NCI-H2196 (cell line): ENCODE measurements around the gene RBM14.
"Not testable (repeated sequence)": the region's sequence is repeated elsewhere in the genome, so short reads cannot be mapped to it uniquely, and the experiment has no call there.

Experiments
- DNase-seq: peaks from one replicate; lab custom pipeline; 2025; ENCODE audit not compliant: unreplicated experiment; lab: John Stamatoyannopoulos, UW

The RBM14 gene, protein sequence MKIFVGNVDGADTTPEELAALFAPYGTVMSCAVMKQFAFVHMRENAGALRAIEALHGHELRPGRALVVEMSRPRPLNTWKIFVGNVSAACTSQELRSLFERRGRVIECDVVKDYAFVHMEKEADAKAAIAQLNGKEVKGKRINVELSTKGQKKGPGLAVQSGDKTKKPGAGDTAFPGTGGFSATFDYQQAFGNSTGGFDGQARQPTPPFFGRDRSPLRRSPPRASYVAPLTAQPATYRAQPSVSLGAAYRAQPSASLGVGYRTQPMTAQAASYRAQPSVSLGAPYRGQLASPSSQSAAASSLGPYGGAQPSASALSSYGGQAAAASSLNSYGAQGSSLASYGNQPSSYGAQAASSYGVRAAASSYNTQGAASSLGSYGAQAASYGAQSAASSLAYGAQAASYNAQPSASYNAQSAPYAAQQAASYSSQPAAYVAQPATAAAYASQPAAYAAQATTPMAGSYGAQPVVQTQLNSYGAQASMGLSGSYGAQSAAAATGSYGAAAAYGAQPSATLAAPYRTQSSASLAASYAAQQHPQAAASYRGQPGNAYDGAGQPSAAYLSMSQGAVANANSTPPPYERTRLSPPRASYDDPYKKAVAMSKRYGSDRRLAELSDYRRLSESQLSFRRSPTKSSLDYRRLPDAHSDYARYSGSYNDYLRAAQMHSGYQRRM

GRCh38 chr11:66616379-66617154 lies at the start of gene RBM14:
Gene RBM14, plus strand, starts transcription at chr11:66616630. Its CDS starts 91 bp downstream, at chr11:66616721.
- DNase-seq: peak; percentile 100

GRCh38 chr11:66567787-66568123 lies 48.7 kb upstream of the RBM14 start:
- no peak for DNase-seq

DNA sequence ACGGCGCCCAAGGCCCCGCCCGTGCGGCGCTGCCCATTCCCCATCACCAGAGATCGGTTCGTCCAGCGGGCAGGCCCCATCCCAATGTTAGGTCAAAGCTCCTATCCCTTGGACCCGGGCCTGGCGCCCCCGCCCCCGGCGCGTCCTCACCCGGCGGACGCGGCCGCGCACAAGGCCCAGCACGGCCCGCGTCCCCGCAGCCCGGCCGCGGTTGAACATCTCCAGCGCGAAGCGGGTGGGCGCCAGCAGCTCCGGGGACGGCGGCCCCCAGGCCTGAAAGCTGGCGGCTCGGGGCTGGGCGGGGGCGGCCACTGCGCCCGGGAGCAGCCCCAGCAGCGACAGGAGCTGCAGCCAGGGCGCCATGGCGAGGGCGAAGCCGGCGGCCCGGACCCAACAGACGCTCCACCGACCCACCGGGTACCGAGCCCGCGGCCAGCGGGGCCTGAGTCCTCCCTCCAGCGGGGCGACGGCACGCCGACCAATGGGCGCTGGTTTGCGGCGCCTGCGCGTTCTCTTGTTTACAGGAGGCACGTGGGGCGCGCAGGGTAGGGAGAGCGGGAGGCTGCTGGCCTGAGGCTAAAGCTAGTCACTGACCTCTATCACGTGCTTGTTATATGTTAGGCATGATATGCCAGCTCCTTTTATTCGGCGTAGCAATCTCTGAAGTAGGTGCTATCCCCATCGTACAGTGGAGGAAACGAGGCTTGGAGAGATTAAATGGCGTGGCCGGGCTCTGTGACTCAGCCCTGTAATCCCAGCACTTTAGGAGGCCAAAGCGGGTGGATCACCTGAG lies 48.1 kb upstream of the RBM14 start, which contains the start of gene CTSF:
TSS of gene CTSF (minus strand) at position 483 of the 793 bp plus-strand sequence. CDS start at position 363, 120 bp downstream.
- DNase-seq: peak; percentile 93

- no peak for DNase-seq
Observed at GRCh38 chr11:66569076-66569475, 47.4 kb upstream of the RBM14 start.

DNA sequence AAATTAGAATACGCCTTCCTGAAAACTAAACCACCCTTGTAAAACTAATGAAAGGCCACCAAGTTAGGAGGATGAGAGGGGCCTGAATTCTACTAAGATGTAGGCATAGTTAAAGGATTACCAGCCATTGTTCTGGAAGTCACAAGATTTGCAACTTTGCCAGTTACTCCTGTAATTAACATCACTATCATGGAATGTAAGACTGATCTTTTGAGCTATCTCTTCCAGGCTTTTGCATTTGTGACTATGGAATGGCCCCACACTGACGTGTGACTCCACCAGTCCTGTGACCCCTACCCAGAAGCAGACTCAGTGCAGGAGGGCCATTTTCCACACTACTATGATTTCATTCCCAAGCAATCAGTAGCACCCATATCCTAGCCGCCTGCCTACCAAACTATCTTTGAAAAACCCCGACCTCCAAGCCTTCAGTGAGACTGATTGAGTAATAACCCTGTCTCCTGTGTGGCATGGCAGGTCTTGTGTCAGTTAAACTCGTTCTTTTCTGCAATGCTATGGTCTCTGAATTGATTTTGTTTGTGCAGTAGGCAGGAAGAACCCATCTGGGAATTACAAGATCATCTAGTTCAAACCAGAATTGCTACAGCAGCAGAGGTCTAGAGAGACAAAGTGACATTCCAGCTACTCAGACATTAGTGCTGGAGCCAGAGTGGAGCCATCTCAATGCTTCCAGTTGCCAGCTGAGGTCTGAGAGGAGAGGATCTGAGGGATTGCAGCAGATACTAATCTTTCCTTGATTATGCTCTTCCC lies 46.2 kb upstream of the RBM14 start:
- DNase-seq: no peak

GRCh38 chr11:66570850-66571180 lies 45.6 kb upstream of the RBM14 start:
- DNase-seq: no peak

DNA sequence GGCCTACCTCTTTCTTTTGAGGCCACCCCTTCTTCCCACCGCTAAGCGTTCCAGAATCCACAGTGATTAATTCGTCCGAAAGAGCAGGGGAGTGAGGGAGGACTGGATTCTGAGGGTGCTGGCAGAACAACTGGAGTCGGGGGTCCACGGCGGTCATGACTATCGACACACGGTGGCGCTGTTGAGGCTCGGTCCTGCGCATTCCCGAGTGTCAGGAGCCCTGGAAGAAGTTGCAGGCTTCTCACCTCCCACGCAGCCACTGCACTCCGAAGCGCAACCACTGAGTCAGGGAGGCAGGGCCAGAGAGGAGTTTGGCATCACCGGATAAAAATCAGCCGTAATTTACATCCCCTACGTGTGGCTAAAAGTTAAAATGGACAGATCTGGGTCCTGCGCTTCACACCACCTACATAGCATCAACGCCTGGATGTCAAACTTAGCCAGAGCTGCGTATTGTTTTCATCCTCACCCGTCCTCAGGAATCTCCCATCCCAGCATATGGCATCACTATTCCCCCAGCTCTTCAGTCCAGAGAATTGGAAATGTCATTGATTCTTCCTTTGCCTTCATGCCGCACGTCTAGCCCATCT lies 37.3 kb upstream of the RBM14 start:
- DNase-seq: peak; percentile 54

DNA sequence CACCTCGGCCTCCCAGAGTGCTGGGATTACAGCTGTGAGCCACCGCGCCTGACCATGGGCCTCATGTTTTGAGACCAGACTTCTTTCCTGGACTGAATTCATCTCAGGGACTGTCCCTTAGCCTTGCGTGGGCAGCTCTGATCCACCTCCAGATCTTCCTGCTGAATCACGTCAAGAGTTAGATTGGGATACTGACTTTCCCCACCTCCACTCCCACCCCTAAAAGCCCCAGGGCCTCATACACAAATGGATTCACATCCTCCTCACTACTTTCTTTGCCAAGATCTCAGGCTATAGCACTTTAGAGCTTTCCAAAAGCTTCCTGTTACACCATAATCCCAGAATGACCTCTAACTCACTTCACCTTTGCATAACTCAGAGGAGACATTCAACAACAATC lies 35.6 kb upstream of the RBM14 start:
- no peak for DNase-seq

DNA sequence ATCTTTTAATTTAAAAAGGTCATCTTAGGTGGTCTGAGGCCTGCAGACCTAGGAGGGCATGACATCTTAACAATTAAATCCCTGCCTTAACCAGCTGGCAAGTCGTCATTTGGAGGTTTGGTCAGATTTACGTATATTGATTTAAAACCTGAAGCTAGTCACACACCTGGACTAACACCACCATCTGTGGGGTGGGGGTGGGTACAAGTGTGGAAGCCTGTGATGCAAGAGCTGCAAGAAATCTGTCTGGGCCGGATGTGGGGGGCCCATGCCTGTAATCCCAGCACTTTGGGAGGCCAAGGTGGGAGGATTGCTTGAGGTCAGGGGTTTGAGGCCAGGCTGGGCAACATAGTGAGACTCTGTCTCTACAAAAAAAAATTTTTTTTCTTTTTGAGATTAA lies 35.2 kb upstream of the RBM14 start:
- no peak for DNase-seq

DNA sequence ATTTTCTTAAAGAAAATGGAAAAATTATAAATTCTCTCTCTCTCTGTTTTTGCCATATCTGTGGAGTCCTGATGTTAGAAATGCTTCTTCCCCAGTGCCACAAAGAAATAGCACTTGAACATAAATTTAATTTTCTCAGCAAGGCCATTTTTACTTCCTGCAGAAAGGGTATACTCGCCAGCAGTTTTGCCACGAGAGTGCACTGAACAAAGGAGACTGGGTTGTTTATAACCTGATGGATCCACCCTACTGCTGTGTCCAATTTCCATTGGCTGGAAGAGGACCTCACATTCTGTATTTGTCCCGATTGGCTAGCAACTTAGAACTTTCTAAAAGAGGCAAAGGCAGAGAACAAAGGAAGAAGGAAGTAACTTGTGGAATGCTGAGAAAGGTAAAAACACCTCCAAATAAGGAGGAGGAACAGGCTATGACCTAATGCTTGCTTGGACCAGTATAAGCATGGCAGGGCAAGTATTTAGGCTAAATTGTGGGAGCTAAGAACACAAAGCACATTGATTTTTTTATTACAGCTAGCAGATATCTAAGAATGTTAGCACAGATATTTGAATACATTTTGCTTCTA lies 33.8 kb upstream of the RBM14 start:
- not testable (repeated sequence) for DNase-seq

DNA sequence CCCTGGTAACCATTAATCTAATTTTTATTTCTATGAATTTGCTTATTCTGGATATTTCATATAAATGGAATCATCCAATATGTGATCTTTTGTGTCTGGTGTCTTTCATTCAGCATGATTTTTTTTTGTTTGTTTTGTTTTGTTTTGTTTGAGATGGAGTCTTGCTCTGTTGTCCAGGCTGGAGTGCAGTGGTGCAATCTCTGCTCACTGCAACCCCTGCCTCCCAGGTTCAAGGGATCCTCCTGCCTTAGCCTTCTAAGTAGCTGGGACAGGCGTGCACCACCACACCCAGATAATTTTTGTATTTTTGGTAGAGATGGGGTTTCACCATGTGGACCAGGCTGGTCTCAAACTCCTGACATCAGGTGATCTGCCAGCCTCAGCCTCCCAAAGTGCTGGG lies 31.0 kb upstream of the RBM14 start:
- not testable (repeated sequence) for DNase-seq

- no peak for DNase-seq
Observed at GRCh38 chr11:66586136-66586535, 30.3 kb upstream of the RBM14 start.

DNA sequence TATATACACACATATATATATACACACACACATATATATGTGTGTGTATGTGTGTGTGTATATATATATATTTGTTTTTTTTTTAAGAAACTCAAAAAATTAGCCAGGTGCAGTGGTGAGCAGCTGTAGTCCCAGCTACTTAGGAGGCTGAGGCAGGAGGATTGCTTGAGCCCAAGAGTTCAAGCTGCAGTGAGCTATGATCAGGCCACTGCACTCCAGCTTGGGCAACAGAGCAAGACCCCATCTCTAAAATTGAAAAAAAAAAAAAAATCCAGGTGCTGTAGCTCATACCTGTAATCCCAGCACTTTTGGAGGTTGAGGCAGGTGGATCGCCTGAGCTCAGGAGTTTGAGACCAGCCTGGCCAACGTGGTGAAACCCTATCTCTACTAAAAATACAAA lies 27.1 kb upstream of the RBM14 start:
- DNase-seq: not testable (repeated sequence)

DNA sequence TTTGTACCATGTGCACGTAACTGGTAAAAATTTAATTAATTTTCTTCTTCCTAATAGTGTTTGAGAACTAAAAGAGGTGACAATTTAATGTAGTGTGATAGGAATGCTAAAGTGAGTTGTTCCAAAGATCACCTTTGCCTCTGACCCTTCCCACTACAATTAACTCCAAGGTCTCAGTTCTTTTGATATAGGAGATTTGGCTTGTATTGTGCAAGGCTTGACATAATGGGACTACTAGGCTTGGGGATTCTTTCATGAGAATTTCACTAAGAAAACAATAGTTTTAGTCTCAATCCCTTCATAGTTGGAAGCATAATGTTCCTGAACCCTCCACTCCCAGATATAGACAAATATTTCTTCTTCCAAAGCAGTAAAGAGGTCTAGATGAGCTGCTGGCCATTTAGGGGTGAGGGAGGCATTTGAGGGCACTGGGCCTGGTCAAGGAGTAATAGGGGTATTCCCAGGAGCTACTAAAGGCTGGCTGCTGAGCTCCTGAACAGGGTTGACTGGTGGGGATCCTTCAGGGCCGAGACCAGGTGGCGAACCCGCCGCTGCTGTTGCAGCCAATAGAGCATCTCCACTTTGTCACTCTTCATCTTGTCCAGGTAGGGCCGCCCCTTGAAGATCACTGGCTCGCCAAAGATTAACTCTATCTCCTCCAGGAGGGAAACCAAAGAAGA lies 26.3 kb upstream of the RBM14 start:
- no peak for DNase-seq

DNA sequence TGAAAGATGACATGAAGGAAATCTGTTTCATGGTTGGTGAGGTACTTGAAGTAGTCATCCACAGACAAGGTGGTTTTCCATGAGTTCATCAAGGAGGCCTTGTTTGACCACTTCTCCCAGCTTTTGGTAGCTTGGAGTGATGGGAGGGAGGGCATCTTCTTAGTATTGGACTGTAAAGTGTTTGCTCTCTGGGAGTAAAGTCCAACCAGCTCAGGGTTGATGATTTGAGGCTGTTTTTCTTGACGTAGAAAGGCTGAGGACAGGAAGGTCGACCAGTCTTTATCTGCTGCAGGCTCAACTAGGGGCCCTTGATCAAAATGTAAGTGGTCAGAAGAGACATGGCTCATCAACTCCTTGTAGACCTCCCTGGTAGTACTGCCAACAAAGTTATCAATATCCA lies 25.3 kb upstream of the RBM14 start:
- DNase-seq: no peak

DNA sequence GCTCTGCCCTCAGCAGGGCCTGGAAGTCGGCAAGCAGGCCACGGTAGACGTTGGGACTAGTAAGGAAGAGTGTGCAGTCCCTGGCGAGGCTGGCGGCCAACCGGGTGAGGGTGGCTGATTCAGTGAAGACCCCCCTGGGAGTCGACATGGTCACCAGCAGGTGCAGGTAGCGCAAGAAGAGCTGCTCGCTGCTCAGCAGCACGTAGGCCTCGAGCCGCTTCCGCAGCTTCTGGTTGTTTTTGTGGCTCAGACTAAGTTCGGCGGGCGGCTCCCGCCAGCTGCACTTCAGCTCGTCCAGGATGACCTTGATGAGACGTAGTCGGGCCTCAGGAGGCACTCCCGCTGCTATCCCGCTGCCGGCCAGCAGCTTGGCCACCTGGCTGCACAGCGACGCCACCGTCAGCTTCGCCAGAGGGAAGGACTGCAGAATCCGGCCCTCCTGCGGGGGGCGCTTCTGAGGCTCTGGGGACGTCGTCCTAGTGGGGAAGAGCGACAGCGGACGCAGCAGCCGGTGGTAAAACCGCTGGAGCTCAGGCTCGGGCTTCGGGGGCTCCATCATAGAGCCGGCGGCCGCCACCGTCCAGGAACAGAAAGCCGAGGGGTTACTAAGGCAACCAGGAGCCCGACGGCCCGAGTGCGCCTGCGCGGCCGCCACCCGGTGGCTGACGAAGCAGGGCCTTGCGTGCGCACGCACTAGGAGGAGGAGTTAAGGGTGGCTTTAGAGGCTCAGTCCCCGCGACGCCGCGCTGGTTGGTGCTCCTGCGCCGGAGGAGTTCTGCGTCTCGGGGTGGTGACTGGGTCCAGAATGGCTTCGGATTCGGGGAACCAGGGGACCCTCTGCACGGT lies 23.8 kb upstream of the RBM14 start, which contains the start of the genes CCDC87 and CCS:
TSS of gene CCDC87 (minus strand) at position 607 of the 846 bp plus-strand sequence. CDS start at position 559, 48 bp downstream.
TSS of gene CCS (plus strand) at position 729 of the 846 bp plus-strand sequence. CDS start at position 806, 77 bp downstream.
- DNase-seq: peak; percentile 96

GRCh38 chr11:66593303-66593635 lies 23.2 kb upstream of the RBM14 start:
- DNase-seq: no peak

DNA sequence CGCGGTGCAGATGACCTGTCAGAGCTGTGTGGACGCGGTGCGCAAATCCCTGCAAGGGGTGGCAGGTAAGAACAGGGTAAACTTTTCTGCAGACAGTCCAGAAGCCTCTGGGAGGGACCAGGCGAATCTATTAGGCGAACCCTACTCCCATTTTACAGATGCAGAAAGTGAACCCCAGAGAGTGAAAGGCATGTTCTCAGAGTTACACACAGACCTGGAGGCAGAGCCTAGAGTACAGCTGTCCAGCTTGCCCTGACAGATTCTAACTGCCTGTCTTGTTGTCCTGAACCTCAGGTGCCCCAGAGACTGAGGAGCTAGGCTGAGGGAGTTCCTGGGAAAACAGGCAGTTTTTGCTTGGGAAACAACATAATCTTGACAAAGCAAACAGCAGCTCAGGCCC lies 22.8 kb upstream of the RBM14 start:
- DNase-seq: no peak
